Cardiac septum (tissue), 1 donor: Measurements from ENCODE around the gene RNASEH1. TPM values are rescaled to one million over a fixed set of nuclear protein-coding genes. Genes with fewer than 3 reads are reported as not detected.
"Not testable (repeated sequence)": the region's sequence is repeated elsewhere in the genome, so short reads cannot be mapped to it uniquely, and the experiment has no call there.

Experiments used
- DNase-seq: peaks from one replicate; pipeline ENCODE4 v3.0.0-alpha.2; 2020; ENCODE audit warnings: low spot score
- intact Hi-C: fragments of 100-400 bp; cut with DNase I; formaldehyde crosslinking; loops from one replicate; pipeline ENCODE4 v1.14.0; 2022
- total RNA-seq: library from RNA; stranded (reverse); fragmentation: NEBNext Ultra II Directional; extraction: Animal tissue kit (Norgen Biotek cat#: 25700); gene quantifications from one replicate; pipeline ENCODE4 v1.2.1, GENCODE V29; 2021
- donor health status: DM: no; HTN: no; CAD: no.

The RNASEH1 gene
- total RNA-seq, 1 donor from 2014 or later, result 21.4 TPM

DNA sequence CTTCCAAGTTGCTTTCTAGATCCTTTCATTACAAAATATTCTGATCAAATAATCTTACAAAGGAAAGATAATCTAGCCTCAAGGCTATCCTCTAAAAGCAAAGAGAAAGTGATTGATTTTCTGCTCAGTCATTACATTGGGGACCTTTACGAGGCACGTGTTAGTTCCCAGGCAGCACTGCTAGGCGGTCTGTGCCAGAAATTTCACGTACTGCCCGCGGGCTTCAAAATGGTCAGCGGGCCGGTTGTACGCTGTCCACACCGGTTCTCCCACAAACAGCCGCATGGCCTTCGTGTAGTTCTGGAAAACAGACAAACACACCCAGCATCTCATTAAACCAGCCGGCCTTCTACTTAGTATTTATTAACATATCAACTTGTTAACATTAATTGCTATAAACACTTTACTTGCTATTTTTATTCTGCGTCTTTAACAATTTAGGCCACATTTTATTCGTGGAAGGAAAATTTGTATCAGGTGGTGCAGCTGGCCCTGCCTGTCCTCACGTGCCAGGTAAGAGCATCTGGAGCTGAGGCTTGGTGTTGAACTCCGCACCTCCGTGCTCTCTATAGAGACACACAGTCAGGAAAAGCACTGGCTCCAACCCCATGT, 59.2 kb downstream of the RNASEH1 start:
- intact Hi-C loops, result no loop called here
- no peak for DNase-seq

DNA sequence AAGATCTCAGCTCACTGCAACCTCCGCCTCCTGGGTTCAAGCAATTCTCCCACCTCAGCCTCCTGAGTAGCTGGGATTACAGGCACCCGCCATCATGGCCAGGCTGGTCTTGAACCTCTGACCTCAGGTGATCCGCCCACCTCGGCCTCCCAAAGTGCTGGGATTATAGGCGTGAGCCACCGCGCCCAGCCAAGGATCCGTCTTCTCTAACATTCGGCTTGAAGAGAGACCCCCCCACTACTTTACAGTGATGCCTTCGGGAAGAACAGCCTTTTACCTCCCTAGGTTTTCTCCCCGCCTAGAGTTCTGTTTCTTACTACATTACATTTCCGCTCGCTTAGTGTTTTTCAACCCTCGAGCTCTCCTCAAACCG, 61.4 kb downstream of the RNASEH1 start:
- intact Hi-C loops, result not testable (repeated sequence)
- DNase-seq, result peak; percentile 49

Other genes starting within 250 kb of the RNASEH1 start
- 10.5 TPM for gene EIPR1, start 180.5 kb downstream of the RNASEH1 start, total RNA-seq
- gene TRAPPC12, start 178.6 kb downstream of the RNASEH1 start, total RNA-seq, result 67.5 TPM
- gene ADI1, start 38.8 kb downstream of the RNASEH1 start, total RNA-seq, result 135 TPM
- 489 TPM for gene RPS7, start 16.9 kb upstream of the RNASEH1 start, total RNA-seq
- gene COLEC11, start 36.8 kb upstream of the RNASEH1 start, total RNA-seq, result 3.1 TPM
- not detected for gene ALLC, start 99.9 kb upstream of the RNASEH1 start, total RNA-seq
- gene DCDC2C, start 145.2 kb upstream of the RNASEH1 start, total RNA-seq, result not detected